ENCODE data around the gene SOX9. TPM values are rescaled to one million over a fixed set of nuclear protein-coding genes. Genes with fewer than 3 reads are reported as not detected.

The SOX9 gene
- total and polyA plus RNA-seq, 4 donors, result 0.42 to 1.7 (median 0.99) TPM

DNA sequence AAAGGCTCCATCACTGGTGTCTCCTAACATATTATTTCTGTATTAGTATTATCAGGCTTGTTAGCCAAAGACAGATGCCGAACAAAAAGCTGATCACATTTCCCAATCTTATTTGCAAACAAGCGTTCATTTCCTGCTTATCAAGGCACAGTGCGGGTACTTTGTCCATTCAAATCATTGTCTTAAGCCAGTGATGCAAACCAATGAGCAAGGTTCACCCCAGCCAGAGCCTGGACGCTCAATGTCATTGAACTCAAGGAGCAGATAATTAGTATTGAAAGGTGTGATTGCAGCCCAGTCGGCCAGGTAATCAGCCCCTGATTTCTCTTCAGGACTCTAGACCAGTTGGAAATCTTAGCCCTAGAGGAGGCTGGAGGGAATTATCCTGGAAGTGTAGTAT is 20.4 kb upstream of the SOX9 start:
- H3K9ac ChIP-seq (ENCODE audit: low read depth in 1 of 2, low read length in 2 of 2), result no peak overlapping the region
- DNase-seq (ENCODE audit: low spot score), result no peak
- no peaks in the 10 kb centered on the region for H3K4me1 ChIP-seq (ENCODE audit: control insufficient read depth in 4 of 4, insufficient read depth in 4 of 4, low read length in 3 of 4)
- H3K27me3 ChIP-seq (ENCODE audit: control insufficient read depth in 4 of 4, insufficient read depth in 4 of 4, low read length in 3 of 4), result no peaks in the 10 kb centered on the region
- 47% methylated on average over 5 of the region's 5 CpGs for WGBS
- no peaks in the 10 kb centered on the region for H3K36me3 ChIP-seq (ENCODE audit: control insufficient read depth in 4 of 4, insufficient read depth in 3 of 4, low read depth in 1 of 4, low read length in 3 of 4)
- TF ChIP-seq JUND (IDR thresholded peaks at IDR 0.05) (no peak), HNF4A (conservative IDR thresholded peaks at IDR 0.05) (no peak), TAF1 (conservative IDR thresholded peaks at IDR 0.05) (no peak), FOXA2 (IDR thresholded peaks at IDR 0.05) (no peak), EGR1 (IDR thresholded peaks at IDR 0.05; ENCODE audit: low read depth in 2 of 2) (no peak), HNF4G (IDR thresholded peaks at IDR 0.05) (no peak), RXRA (IDR thresholded peaks at IDR 0.05) (no peak), RAD21 (IDR thresholded peaks at IDR 0.05) (no peak), YY1 (IDR thresholded peaks at IDR 0.05) (no peak), NR2F2 (IDR thresholded peaks at IDR 0.05) (no peak), SP1 (IDR thresholded peaks at IDR 0.05) (no peak)
- TF ChIP-seq, protein P1, sequence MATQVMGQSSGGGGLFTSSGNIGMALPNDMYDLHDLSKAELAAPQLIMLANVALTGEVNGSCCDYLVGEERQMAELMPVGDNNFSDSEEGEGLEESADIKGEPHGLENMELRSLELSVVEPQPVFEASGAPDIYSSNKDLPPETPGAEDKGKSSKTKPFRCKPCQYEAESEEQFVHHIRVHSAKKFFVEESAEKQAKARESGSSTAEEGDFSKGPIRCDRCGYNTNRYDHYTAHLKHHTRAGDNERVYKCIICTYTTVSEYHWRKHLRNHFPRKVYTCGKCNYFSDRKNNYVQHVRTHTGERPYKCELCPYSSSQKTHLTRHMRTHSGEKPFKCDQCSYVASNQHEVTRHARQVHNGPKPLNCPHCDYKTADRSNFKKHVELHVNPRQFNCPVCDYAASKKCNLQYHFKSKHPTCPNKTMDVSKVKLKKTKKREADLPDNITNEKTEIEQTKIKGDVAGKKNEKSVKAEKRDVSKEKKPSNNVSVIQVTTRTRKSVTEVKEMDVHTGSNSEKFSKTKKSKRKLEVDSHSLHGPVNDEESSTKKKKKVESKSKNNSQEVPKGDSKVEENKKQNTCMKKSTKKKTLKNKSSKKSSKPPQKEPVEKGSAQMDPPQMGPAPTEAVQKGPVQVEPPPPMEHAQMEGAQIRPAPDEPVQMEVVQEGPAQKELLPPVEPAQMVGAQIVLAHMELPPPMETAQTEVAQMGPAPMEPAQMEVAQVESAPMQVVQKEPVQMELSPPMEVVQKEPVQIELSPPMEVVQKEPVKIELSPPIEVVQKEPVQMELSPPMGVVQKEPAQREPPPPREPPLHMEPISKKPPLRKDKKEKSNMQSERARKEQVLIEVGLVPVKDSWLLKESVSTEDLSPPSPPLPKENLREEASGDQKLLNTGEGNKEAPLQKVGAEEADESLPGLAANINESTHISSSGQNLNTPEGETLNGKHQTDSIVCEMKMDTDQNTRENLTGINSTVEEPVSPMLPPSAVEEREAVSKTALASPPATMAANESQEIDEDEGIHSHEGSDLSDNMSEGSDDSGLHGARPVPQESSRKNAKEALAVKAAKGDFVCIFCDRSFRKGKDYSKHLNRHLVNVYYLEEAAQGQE (IDR thresholded peaks at IDR 0.05), result no peak
- TF ChIP-seq, protein P2, sequence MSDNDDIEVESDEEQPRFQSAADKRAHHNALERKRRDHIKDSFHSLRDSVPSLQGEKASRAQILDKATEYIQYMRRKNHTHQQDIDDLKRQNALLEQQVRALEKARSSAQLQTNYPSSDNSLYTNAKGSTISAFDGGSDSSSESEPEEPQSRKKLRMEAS (IDR thresholded peaks at IDR 0.05), result no peak
- TF ChIP-seq, protein P3, sequence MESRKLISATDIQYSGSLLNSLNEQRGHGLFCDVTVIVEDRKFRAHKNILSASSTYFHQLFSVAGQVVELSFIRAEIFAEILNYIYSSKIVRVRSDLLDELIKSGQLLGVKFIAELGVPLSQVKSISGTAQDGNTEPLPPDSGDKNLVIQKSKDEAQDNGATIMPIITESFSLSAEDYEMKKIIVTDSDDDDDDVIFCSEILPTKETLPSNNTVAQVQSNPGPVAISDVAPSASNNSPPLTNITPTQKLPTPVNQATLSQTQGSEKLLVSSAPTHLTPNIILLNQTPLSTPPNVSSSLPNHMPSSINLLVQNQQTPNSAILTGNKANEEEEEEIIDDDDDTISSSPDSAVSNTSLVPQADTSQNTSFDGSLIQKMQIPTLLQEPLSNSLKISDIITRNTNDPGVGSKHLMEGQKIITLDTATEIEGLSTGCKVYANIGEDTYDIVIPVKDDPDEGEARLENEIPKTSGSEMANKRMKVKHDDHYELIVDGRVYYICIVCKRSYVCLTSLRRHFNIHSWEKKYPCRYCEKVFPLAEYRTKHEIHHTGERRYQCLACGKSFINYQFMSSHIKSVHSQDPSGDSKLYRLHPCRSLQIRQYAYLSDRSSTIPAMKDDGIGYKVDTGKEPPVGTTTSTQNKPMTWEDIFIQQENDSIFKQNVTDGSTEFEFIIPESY (IDR thresholded peaks at IDR 0.05), result no peak
- TF ChIP-seq, protein P4, sequence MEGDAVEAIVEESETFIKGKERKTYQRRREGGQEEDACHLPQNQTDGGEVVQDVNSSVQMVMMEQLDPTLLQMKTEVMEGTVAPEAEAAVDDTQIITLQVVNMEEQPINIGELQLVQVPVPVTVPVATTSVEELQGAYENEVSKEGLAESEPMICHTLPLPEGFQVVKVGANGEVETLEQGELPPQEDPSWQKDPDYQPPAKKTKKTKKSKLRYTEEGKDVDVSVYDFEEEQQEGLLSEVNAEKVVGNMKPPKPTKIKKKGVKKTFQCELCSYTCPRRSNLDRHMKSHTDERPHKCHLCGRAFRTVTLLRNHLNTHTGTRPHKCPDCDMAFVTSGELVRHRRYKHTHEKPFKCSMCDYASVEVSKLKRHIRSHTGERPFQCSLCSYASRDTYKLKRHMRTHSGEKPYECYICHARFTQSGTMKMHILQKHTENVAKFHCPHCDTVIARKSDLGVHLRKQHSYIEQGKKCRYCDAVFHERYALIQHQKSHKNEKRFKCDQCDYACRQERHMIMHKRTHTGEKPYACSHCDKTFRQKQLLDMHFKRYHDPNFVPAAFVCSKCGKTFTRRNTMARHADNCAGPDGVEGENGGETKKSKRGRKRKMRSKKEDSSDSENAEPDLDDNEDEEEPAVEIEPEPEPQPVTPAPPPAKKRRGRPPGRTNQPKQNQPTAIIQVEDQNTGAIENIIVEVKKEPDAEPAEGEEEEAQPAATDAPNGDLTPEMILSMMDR (IDR thresholded peaks at IDR 0.05; ENCODE audit: low read depth, low read length, missing input control), result no peak
- H3K9me3 ChIP-seq (ENCODE audit: control insufficient read depth in 4 of 4, low read length in 3 of 4), result no peaks in the 10 kb centered on the region
- H3K4me3 ChIP-seq (ENCODE audit: low read depth in 1 of 3, low read length in 3 of 3), result no peak overlapping the region
- H3K27ac ChIP-seq (ENCODE audit: low read depth in 1 of 2, low read length in 2 of 2), result no peak overlapping the region

DNA sequence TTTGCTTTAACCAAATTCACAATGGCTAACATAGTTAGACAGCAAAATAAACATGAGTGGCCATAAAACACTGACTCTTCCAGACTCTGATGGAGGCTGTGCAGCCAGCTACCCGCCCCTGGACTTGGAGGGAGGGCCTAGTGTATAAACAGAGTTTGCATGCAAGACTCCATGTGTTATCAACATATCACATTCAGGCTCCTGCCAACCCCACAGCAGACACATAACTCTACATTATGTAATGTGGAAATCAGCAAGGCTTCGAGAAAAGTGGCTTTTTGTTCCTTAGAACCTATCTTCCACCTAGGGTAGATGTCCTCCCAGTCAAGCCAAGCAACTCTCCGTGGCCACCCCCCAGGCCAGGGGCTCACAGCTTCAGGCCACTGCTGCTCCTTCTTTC is 19.3 kb upstream of the SOX9 start:
- Histone ChIP-seq H3K27me3 (ENCODE audit: control insufficient read depth in 4 of 4, insufficient read depth in 4 of 4, low read length in 3 of 4) (no peaks in the 10 kb centered on the region), H3K4me1 (ENCODE audit: control insufficient read depth in 4 of 4, insufficient read depth in 4 of 4, low read length in 3 of 4) (no peaks in the 10 kb centered on the region), H3K4me3 (ENCODE audit: low read depth in 1 of 3, low read length in 3 of 3) (no peak overlapping the region), H3K36me3 (ENCODE audit: control insufficient read depth in 4 of 4, insufficient read depth in 3 of 4, low read depth in 1 of 4, low read length in 3 of 4) (no peaks in the 10 kb centered on the region), H3K9ac (ENCODE audit: low read depth in 1 of 2, low read length in 2 of 2) (no peak overlapping the region), H3K9me3 (ENCODE audit: control insufficient read depth in 4 of 4, low read length in 3 of 4) (no peaks in the 10 kb centered on the region), H3K27ac (ENCODE audit: low read depth in 1 of 2, low read length in 2 of 2) (no peak overlapping the region)
- WGBS, result 78% methylated on average over 3 of the region's 3 CpGs
- no peak for DNase-seq (ENCODE audit: low spot score)
- TF ChIP-seq RAD21 (IDR thresholded peaks at IDR 0.05) (no peak), FOXA2 (IDR thresholded peaks at IDR 0.05) (no peak), YY1 (IDR thresholded peaks at IDR 0.05) (no peak), FOXA1 (IDR thresholded peaks at IDR 0.05) (no peak), NR2F2 (IDR thresholded peaks at IDR 0.05) (no peak), HNF4G (IDR thresholded peaks at IDR 0.05) (no peak)
- TF ChIP-seq, protein P4 (IDR thresholded peaks at IDR 0.05; ENCODE audit: low read depth, low read length, missing input control), result no peak
- TF ChIP-seq, protein P3 (IDR thresholded peaks at IDR 0.05), result no peak
- TF ChIP-seq, protein P2 (IDR thresholded peaks at IDR 0.05), result no peak
